ENCODE results near the gene FBXO48.

DNA sequence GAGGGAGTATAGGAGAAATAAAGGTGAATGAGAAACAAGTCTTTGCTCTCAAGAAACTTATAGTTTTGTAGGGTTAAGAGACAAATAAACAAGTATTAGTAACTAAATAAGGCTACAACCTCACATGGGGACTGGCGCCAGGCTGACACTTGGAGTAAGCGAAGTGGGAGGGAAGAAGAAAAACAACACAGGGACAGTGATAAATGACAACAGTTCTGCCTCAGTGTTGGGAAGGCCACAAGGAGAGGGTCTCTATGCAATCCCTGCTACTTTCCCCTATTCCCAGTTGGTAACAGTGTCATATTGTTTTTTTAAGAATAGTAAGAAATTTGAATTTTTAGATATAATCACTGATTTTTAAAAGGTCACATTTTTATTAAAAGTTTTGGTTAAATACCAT is 4.3 kb upstream of the FBXO48 start:
- TF ChIP-seq, protein P1, sequence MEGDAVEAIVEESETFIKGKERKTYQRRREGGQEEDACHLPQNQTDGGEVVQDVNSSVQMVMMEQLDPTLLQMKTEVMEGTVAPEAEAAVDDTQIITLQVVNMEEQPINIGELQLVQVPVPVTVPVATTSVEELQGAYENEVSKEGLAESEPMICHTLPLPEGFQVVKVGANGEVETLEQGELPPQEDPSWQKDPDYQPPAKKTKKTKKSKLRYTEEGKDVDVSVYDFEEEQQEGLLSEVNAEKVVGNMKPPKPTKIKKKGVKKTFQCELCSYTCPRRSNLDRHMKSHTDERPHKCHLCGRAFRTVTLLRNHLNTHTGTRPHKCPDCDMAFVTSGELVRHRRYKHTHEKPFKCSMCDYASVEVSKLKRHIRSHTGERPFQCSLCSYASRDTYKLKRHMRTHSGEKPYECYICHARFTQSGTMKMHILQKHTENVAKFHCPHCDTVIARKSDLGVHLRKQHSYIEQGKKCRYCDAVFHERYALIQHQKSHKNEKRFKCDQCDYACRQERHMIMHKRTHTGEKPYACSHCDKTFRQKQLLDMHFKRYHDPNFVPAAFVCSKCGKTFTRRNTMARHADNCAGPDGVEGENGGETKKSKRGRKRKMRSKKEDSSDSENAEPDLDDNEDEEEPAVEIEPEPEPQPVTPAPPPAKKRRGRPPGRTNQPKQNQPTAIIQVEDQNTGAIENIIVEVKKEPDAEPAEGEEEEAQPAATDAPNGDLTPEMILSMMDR (IDR thresholded peaks at IDR 0.05), result no peak
- TF ChIP-seq POLR2AphosphoS5 (IDR thresholded peaks at IDR 0.05), result no peak
